Activated CD8-positive, alpha-beta memory T cell treated with anti-CD3 and anti-CD28 coated beads, Interleukin-2, amount 50 U/mL, for 1 hour (primary cell): ENCODE measurements around the gene CLPSL1.

Experiments used
- DNase-seq: peaks from one replicate; pipeline ENCODE4 v3.0.0-alpha.2; 2020; ENCODE audit errors: extremely low read depth

CLPSL1 gene

DNA sequence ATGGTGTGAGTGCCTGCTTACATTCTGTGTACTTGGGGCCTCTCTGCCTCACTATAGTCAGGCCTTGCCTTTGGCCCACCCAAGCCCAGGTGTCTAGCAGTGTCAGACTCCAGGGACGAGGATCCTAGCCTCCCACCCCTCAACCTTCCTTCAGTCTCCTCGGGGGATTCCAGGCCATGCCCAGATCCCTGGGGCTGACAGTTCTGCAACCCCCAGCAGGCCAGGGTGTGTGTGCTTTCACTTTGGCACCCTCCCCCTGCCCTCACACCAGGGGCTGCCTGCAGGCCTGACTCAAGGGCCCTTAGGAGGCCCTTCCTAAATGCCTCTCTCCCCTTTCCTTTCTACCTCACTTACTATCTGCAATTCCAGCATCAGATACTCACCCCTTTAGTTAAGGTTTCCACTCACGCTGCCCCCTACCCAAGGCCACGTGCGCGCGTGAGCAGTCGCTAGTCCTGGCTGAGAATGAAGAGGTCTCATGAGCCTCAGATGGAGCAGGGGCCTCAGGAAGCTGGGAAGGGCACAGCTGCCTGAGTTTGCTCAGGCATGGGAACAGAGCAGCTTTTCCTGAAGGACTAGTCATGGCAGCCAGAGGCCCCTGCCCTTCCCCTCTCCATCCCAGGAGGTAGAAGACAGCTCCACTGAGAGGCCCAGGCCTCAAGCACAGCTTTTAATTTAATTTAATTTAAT is 17.2 kb downstream of the CLPSL1 start:
- no peak for DNase-seq

- DNase-seq, result no peak
These were observed 17.9 kb downstream of the CLPSL1 start for GRCh38 chr6:35798706-35799105.

DNA sequence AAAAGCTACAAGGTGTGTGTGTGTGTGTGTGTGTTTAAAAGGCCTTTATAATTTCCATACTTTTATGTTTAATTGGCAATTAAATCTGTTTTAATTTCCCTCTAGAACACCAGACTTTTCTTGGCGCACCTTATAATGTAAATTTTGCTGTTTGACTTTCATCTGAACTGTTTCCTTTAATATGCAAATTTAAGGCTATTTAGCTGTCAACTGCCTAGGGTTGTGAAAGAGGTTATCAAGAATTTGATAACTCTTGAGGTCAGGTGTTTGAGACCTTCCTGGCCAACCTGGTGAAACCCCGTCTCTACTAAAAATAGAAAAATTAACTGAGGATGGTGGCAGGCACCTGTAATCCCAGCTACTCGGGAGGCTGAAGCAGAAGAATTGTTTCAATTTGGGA is 20.3 kb downstream of the CLPSL1 start:
- no peak for DNase-seq

- no peak for DNase-seq
These were observed 24.3 kb downstream of the CLPSL1 start, which contains the start of gene LHFPL5 for GRCh38 chr6:35804996-35805736. Gene LHFPL5, plus strand, starts transcription at chr6:35805352. Its CDS starts 319 bp downstream, at chr6:35805671.

GRCh38 chr6:35808688-35809087 is 27.9 kb downstream of the CLPSL1 start:
- no peak for DNase-seq

DNA sequence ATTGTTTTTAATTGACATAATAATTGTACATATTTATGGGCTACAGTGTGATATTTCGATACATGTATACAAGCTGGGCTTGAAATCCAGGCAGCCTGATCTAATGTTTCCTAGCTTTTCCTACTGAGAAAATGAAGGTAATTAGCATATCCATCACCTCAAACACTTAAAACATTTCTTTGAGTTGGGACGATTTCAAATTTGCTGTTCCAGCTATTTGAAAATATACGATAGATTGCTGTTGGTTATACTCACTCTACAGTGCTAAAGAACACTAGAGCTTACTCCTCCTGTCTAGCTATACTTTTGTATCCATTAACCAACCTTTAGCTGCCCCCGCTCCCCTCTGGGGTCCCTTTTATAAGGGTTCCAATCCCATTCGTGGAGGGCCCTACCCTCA is 29.0 kb downstream of the CLPSL1 start:
- no peak for DNase-seq

- no peak for DNase-seq
These were observed 30.3 kb downstream of the CLPSL1 start for GRCh38 chr6:35810971-35811698.

DNA sequence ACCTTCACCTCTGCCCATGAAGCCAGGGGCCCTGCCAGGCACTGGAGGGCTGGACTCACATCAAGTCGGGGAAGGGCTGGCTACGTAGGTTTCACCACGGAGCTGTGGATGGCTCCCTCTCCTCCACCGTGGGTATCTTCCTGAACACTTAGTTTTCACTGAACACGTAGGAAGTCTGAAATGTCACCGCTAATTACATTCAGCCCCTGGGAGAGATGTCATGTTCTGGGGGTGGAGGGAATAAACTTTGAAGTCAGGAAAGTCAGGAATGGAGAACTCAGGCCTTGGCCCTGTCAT is 30.8 kb downstream of the CLPSL1 start:
- DNase-seq, result no peak

DNA sequence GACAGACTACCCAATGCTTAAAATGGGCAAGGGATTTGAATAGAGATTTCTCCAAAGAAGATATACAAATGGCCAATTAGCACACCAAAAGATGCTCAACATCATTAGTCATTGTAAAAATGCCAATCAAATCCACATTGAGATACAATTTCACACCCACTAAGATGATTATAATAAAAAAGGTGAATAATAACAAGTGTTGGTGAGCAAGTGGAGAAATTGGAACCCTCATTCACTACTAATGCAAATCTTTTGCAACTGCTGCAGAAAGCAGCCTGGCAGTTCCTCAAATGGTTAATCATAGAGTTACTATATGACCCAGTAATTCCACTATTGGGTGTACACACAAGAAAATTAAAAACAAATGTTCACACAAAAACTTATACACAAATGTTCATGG is 36.7 kb downstream of the CLPSL1 start:
- DNase-seq, result no peak

GRCh38 chr6:35823601-35824000 is 42.8 kb downstream of the CLPSL1 start:
- DNase-seq, result no peak

DNA sequence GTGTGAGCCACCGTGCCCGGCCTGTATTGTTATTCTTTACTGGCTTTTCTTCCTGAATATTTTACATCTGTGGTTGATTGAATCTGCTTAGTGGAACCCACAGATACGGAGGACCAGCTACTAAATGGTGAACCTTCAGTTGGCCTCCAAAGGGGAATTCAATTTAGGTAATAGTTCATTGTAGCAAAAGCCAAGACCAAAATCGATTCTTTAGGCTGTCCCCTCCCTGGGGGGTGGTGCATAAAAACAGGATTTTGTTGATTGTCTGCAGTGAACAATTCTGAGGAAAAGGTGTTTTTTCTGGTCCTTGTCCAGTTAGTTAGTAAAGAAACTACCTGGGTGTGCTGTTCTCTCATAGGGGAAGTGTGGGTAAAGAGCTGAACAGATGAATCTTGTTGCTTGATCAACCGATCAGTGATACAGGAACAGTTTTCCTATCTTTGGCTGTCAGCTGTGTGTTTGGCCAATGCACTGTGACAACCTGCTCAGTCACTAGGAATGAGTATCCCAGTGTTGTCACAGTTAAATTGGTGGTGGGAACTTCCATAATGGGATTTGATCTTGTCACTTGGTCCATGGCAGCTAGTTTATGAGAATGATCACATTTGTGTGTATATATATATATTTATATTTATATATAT is 43.9 kb downstream of the CLPSL1 start:
- DNase-seq, result no peak

- no peak for DNase-seq
These were observed 48.5 kb downstream of the CLPSL1 start for GRCh38 chr6:35829306-35829705.

- DNase-seq, result no peak
These were observed 50.6 kb downstream of the CLPSL1 start for GRCh38 chr6:35831257-35832007.

- DNase-seq, result no peak
These were observed 52.7 kb downstream of the CLPSL1 start for GRCh38 chr6:35833536-35833935.
